ENCODE results near the gene CARD14.

CARD14 gene

GRCh38 chr17:80169784-80170500 lies at the start of gene CARD14:
TSS of gene CARD14 (plus strand) at chr17:80170030. CDS start at chr17:80181439, 11,409 bp downstream.
- TF ChIP-seq, protein P1, sequence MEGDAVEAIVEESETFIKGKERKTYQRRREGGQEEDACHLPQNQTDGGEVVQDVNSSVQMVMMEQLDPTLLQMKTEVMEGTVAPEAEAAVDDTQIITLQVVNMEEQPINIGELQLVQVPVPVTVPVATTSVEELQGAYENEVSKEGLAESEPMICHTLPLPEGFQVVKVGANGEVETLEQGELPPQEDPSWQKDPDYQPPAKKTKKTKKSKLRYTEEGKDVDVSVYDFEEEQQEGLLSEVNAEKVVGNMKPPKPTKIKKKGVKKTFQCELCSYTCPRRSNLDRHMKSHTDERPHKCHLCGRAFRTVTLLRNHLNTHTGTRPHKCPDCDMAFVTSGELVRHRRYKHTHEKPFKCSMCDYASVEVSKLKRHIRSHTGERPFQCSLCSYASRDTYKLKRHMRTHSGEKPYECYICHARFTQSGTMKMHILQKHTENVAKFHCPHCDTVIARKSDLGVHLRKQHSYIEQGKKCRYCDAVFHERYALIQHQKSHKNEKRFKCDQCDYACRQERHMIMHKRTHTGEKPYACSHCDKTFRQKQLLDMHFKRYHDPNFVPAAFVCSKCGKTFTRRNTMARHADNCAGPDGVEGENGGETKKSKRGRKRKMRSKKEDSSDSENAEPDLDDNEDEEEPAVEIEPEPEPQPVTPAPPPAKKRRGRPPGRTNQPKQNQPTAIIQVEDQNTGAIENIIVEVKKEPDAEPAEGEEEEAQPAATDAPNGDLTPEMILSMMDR (IDR thresholded peaks at IDR 0.05; ENCODE audit: low read depth, low read length) = no peak
- no peak for DNase-seq (ENCODE audit: extremely low read depth, low read depth)

GRCh38 chr17:80122026-80122575 lies 47.7 kb upstream of the CARD14 start:
- TF ChIP-seq, protein P1 (IDR thresholded peaks at IDR 0.05; ENCODE audit: low read depth, low read length) = no peak
- DNase-seq (ENCODE audit: extremely low read depth, low read depth) = no peak

- no peak for DNase-seq (ENCODE audit: extremely low read depth, low read depth)
- TF ChIP-seq, protein P1 (IDR thresholded peaks at IDR 0.05; ENCODE audit: low read depth, low read length) = no peak
Measured at GRCh38 chr17:80122926-80123505, 46.8 kb upstream of the CARD14 start.

DNA sequence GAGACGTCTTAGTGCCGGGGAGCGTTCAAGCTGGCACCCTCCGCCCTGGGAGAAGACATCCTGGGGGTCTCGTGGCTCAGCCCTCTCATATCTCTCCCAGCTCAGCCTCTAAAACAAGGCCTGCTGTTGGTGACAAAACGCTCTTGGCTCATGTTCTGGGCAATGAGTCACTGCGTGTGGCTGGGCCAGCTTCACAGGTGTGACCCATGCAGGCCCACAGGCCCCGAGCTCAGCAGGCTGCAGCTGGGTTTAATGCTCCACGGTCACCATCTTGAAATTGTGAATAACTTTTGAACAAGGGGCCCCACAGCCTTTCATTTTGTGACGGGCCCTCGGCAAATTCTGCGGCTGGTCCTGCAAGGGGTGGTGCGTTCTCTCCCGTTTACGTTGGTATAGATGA lies 46.0 kb upstream of the CARD14 start:
- TF ChIP-seq, protein P1 (IDR thresholded peaks at IDR 0.05; ENCODE audit: low read depth, low read length) = no peak
- no peak for DNase-seq (ENCODE audit: extremely low read depth, low read depth)

- no peak for DNase-seq (ENCODE audit: extremely low read depth, low read depth)
Measured at GRCh38 chr17:80124351-80124981, 45.4 kb upstream of the CARD14 start.

GRCh38 chr17:80125656-80126448 lies 44.0 kb upstream of the CARD14 start:
- peak; percentile 37 for DNase-seq (ENCODE audit: extremely low read depth, low read depth)

More at GRCh38 chr17:80124351-80124981, 45.4 kb upstream of the CARD14 start:
- TF ChIP-seq, protein P1 (IDR thresholded peaks at IDR 0.05; ENCODE audit: low read depth, low read length) = peak; percentile 24

More at GRCh38 chr17:80125656-80126448, 44.0 kb upstream of the CARD14 start:
- TF ChIP-seq, protein P1 (IDR thresholded peaks at IDR 0.05; ENCODE audit: low read depth, low read length) = no peak

Measured in AG09319 (cell line).